Breast epithelium (tissue), 4 donors: ENCODE measurements around the gene A3GALT2. TPM values are rescaled to one million over a fixed set of nuclear protein-coding genes. Genes with fewer than 3 reads are reported as not detected.

Experiments used
- DNase-seq, 2 donors: peaks; one replicate each; pipeline ENCODE4 v3.0.0-alpha.2; 2019; ENCODE audit warnings: low spot score in 2 of 2
- H3K27ac ChIP-seq, 2 donors: fragments of 200-600 bp; sonication (generic) in 1 of 2; one replicate each; pipeline ENCODE4 v1.5.1; 2016 to 2019; ENCODE audit warnings: mild to moderate bottlenecking in 1 of 2
- H3K27me3 ChIP-seq, 2 donors: fragments of 200-600 bp; sonication (generic) in 1 of 2; one replicate each; pipeline versions ENCODE4 v1.5.1 to v1.6.0; 2017 to 2019; ENCODE audit warnings: control low read depth in 1 of 2, mild to moderate bottlenecking in 1 of 2
- H3K36me3 ChIP-seq: fragments of 200-600 bp; one replicate; pipeline ENCODE4 v1.5.1; 2019
- H3K4me1 ChIP-seq, 2 donors: fragments of 200-600 bp; sonication (generic); one replicate each; pipeline ENCODE4 v1.5.1; 2016 to 2019; ENCODE audit warnings: control low read depth in 1 of 2
- H3K4me3 ChIP-seq, 3 donors: fragments of 200-600 bp; sonication (generic); 1 replicate in 2 of 3; 2 replicates in 1 of 3; pipeline ENCODE4 v1.5.1; 2016 to 2019; ENCODE audit warnings: mild to moderate bottlenecking in 3 of 3, moderate library complexity in 2 of 3
- H3K9me3 ChIP-seq, 2 donors: fragments of 200-600 bp; sonication (generic) in 1 of 2; one replicate each; pipeline ENCODE4 v1.5.1; 2016 to 2019; ENCODE audit warnings: control low read depth in 1 of 2
- POLR2A ChIP-seq: fragments of 450-650 bp; IDR thresholded peaks from one replicate; pipeline ENCODE4 v1.6.1; 2016; ENCODE audit warnings: antibody characterized with exemption, mild to moderate bottlenecking, moderate library complexity
- POLR2AphosphoS5 ChIP-seq, 3 donors: sonication (generic); formaldehyde crosslinking; IDR thresholded peaks; one replicate each; pipeline ENCODE4 v1.6.1; 2017; ENCODE audit warnings: antibody characterized with exemption in 3 of 3
- intact Hi-C: fragments of 100-400 bp; cut with DNase I; formaldehyde crosslinking; loops from one replicate; pipeline ENCODE4 v1.15.1; 2023; ENCODE audit warnings: low total_unique reads
- total RNA-seq, 3 donors: library from RNA; depleted of rRNA; stranded (reverse); fragments of >200 nt; gene quantifications; one replicate each; pipeline ENCODE4 v1.1.0, GENCODE V29; 2016
- TF ChIP-seq, protein P1 (sequence below), 3 donors: fragments of 450-650 bp; IDR thresholded peaks; one replicate each; pipeline ENCODE4 v1.5.1; 2016 to 2017; ENCODE audit warnings: antibody characterized with exemption in 3 of 3, mild to moderate bottlenecking in 3 of 3, moderate library complexity in 3 of 3

The A3GALT2 gene
- total RNA-seq, 3 donors from 2014 or later: not detected

- H3K9me3 ChIP-seq: no peaks in the 10 kb centered on the region
- H3K27me3 ChIP-seq: no peaks in the 10 kb centered on the region
- no peak for TF ChIP-seq POLR2A
- TF ChIP-seq, protein P1, sequence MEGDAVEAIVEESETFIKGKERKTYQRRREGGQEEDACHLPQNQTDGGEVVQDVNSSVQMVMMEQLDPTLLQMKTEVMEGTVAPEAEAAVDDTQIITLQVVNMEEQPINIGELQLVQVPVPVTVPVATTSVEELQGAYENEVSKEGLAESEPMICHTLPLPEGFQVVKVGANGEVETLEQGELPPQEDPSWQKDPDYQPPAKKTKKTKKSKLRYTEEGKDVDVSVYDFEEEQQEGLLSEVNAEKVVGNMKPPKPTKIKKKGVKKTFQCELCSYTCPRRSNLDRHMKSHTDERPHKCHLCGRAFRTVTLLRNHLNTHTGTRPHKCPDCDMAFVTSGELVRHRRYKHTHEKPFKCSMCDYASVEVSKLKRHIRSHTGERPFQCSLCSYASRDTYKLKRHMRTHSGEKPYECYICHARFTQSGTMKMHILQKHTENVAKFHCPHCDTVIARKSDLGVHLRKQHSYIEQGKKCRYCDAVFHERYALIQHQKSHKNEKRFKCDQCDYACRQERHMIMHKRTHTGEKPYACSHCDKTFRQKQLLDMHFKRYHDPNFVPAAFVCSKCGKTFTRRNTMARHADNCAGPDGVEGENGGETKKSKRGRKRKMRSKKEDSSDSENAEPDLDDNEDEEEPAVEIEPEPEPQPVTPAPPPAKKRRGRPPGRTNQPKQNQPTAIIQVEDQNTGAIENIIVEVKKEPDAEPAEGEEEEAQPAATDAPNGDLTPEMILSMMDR (IDR thresholded peaks at IDR 0.05): no peak
- no peak for TF ChIP-seq POLR2AphosphoS5 (IDR thresholded peaks at IDR 0.05)
- DNase-seq: peak in 1 of 2 donors; percentile 22
- H3K27ac ChIP-seq: peak overlapping the region; percentile 14 to 88
- intact Hi-C loops: no loop called here
- H3K4me1 ChIP-seq: peaks cover 14 to 33% of the 10 kb centered on the region in 2 donors
- peaks cover 14% of the 10 kb centered on the region for H3K36me3 ChIP-seq
- no peak overlapping the region for H3K4me3 ChIP-seq
Observed at GRCh38 chr1:33329600-33330305, 8.9 kb upstream of the A3GALT2 start.

GRCh38 chr1:33328817-33329216, 7.9 kb upstream of the A3GALT2 start:
- intact Hi-C loops: no loop called here
- Histone ChIP-seq H3K9me3 (no peaks in the 10 kb centered on the region), H3K4me3 (no peak overlapping the region), H3K27me3 (no peaks in the 10 kb centered on the region), H3K4me1 (peaks cover 9 to 25% of the 10 kb centered on the region in 2 donors), H3K27ac (peak overlapping the region; percentile 27 to 40), H3K36me3 (peaks cover 21% of the 10 kb centered on the region)
- TF ChIP-seq POLR2A: no peak
- no peak for TF ChIP-seq POLR2AphosphoS5 (IDR thresholded peaks at IDR 0.05)
- TF ChIP-seq, protein P1 (IDR thresholded peaks at IDR 0.05): no peak
- DNase-seq: peak in 1 of 2 donors; percentile 20

DNA sequence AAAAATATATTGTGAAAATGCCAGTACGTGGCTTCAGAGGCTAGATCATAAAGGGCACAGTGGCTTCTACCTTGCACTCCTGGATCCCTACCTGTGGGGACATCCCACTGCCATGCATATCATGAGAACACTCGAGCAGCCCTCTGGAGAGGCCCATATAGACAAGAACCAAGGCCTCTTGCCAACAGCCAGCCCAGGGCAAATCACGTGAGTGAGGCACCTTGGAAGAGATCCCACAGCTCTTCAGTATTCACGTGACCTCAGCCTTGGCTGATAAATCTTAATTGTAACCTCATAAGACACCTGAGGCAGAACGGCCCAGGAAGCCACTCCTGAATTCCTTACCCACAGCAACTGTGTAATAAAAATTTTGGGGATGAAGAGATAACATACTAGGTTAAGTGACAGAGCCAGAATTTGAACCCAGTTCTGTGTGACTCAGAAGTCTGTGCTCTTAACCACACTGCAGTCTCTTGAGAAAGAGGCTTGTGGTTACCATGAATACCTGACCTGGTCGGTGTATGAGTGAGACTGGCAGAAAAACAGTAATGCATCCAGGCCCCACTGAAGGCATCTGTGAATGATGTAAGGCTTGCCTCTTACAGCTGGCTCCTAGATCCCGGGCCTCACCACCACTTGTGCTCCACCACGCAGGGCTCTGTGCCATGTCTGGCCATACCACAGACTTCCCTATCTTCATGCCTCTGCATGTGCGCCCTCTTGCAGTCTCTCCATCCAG, 6.9 kb upstream of the A3GALT2 start:
- TF ChIP-seq POLR2A (no peak), POLR2AphosphoS5 (IDR thresholded peaks at IDR 0.05) (no peak)
- TF ChIP-seq, protein P1 (IDR thresholded peaks at IDR 0.05): no peak

DNA sequence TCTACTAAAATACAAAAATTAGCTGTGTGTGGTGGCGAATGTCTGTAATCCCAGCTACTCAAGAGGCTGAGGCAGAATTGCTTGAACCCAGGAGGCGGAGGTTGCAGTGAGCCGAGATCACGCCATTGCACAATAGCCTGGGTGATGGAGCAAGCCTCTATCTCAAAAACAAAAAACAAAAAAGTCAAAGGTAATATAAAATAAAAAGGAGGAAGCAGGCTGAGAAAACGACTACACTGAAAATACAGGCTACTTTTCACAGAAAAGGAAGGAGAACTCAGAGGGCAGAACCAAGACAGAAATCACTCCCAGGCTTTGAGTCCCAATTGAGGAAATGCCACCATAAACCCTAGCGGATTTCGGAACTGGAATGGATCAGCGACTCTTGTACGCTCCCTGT, 5.9 kb upstream of the A3GALT2 start:
- Histone ChIP-seq H3K4me1 (peaks cover 0 to 9% of the 10 kb centered on the region in 2 donors), H3K36me3 (peaks cover 21% of the 10 kb centered on the region), H3K4me3 (no peak overlapping the region), H3K9me3 (no peaks in the 10 kb centered on the region), H3K27ac (peak overlapping the region; percentile 57 to 73), H3K27me3 (no peaks in the 10 kb centered on the region)
- intact Hi-C loops: loop anchor here (2.0 kb wide), 1 partner anchor 70 kb away; the partner anchor contains the start of gene ZNF362
- TF ChIP-seq POLR2A (no peak), POLR2AphosphoS5 (IDR thresholded peaks at IDR 0.05) (peak in 1 of 3 donors; percentile 72)
- TF ChIP-seq, protein P1 (IDR thresholded peaks at IDR 0.05): no peak
- peak in 1 of 2 donors; percentile 19 for DNase-seq

More for the DNA sequence above, 6.9 kb upstream of the A3GALT2 start:
- Histone ChIP-seq H3K27me3 (no peaks in the 10 kb centered on the region), H3K36me3 (peaks cover 21% of the 10 kb centered on the region), H3K4me3 (no peak overlapping the region), H3K4me1 (peaks cover 4 to 19% of the 10 kb centered on the region in 2 donors), H3K9me3 (no peaks in the 10 kb centered on the region), H3K27ac (peak overlapping the region; percentile 54 to 57)
- peak in 1 of 2 donors; percentile 53 for DNase-seq
- intact Hi-C loops: loop anchor here (2.0 kb wide), 1 partner anchor 71 kb away; the partner anchor contains the start of gene ZNF362
